Measurements from ENCODE around the gene IRF4. TPM values are rescaled to one million over a fixed set of nuclear protein-coding genes. Genes with fewer than 3 reads are reported as not detected.

Gene IRF4
- total RNA-seq, 1 experiment from 2014 or later, result 0.15 TPM

DNA sequence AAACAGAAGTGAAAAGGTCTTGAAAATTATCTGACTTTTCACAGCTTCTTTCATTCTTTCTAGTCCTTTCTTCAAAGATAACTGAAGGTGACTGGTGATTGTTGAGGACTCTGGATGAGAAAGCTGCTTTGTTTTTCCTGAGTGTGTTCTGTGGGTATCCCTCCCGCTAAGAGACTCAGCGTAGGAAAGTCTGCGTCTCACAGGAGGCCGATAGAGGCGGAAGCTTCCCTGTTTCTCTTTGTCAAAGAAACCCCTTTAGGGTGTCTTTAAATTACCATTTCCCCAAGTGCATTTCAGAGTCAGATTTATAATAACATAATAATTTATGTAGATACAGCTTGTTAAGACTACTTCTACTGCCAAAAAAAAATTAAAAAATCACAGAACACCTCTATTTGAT is 31.2 kb upstream of the IRF4 start:
- Histone ChIP-seq H3K9me3 (ENCODE audit: low read length) (no peaks in the 10 kb centered on the region), H4K20me1 (ENCODE audit: low read length) (no peaks in the 10 kb centered on the region), H3K4me2 (ENCODE audit: low read length) (no peak overlapping the region), H3K4me3 (ENCODE audit: low read length) (no peak overlapping the region), H3K79me2 (ENCODE audit: low read length) (no peaks in the 10 kb centered on the region), H3F3A (ENCODE audit: low read length, unreplicated experiment) (no peaks in the 10 kb centered on the region), H3K9me2 (replicated peaks; ENCODE audit: low read length) (no peaks in the 10 kb centered on the region), H3K9ac (ENCODE audit: low read length) (no peak overlapping the region), H3K36me3 (ENCODE audit: low read depth, low read length) (no peaks in the 10 kb centered on the region), H2AFZ (ENCODE audit: low read length) (no peak overlapping the region), H3K27ac (ENCODE audit: low read length) (no peak overlapping the region), H3K27me3 (ENCODE audit: low read length) (no peaks in the 10 kb centered on the region), H3K4me1 (ENCODE audit: insufficient read depth, low read length) (no peaks in the 10 kb centered on the region)
- intact Hi-C loops (cut with micrococcal nuclease), result no loop called here
- no peak for ATAC-seq
- no TSS peak for BruUV-seq (replicated peaks)
- TF ChIP-seq EZH2 (IDR thresholded peaks at IDR 0.05; ENCODE audit: low read length, unreplicated experiment) (no peak), EZH2phosphoT487 (IDR thresholded peaks at IDR 0.05; ENCODE audit: borderline replicate concordance, low read length) (no peak)
- TF ChIP-seq, protein P1, sequence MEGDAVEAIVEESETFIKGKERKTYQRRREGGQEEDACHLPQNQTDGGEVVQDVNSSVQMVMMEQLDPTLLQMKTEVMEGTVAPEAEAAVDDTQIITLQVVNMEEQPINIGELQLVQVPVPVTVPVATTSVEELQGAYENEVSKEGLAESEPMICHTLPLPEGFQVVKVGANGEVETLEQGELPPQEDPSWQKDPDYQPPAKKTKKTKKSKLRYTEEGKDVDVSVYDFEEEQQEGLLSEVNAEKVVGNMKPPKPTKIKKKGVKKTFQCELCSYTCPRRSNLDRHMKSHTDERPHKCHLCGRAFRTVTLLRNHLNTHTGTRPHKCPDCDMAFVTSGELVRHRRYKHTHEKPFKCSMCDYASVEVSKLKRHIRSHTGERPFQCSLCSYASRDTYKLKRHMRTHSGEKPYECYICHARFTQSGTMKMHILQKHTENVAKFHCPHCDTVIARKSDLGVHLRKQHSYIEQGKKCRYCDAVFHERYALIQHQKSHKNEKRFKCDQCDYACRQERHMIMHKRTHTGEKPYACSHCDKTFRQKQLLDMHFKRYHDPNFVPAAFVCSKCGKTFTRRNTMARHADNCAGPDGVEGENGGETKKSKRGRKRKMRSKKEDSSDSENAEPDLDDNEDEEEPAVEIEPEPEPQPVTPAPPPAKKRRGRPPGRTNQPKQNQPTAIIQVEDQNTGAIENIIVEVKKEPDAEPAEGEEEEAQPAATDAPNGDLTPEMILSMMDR (conservative IDR thresholded peaks at IDR 0.05; ENCODE audit: low read depth, low read length), result no peak
- POLR2A ChIA-PET (ENCODE audit: unreplicated experiment), result no interaction called here
- no peak for DNase-seq
- CTCF ChIA-PET, result no interaction called here

DNA sequence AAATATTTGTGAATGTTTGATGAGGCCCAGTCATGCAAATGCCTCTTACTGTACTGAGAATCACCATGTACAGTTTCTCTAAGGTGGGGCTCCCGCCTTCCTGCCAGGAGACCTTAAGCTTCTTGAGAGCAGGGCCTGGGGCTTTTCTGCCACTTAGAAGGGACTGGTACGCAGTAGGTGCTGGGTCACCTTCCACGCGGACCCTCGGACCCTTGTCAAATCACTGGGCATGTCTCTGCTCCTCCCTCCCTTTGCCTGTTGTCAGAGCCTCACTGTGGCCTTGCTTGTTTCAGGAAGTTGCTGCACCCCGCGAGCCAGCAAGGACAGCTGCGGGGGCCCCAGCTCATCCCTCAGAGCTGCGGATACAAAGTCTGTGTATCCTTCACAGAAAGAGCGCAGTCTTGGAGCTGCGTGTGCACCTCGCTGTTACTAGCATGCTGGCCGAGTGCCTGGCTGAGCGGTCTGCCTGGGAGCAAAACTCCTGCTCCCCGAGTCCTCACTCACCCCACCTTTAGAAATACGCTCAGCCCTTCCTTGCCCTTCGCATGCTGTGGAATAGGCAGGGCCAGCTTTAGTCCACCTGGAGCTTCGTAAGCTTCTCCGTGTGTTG is 30.7 kb upstream of the IRF4 start:
- H3K9me2 ChIP-seq (replicated peaks; ENCODE audit: low read length), result no peaks in the 10 kb centered on the region
- no peak overlapping the region for H3K9ac ChIP-seq (ENCODE audit: low read length)
- no peaks in the 10 kb centered on the region for H3K9me3 ChIP-seq (ENCODE audit: low read length)
- DNase-seq (no peak), ATAC-seq (no peak)
- H3K4me2 ChIP-seq (ENCODE audit: low read length), result no peak overlapping the region
- H3K27me3 ChIP-seq (ENCODE audit: low read length), result peaks cover 4% of the 10 kb centered on the region; the same call in 1 of the 2 replicates
- no peaks in the 10 kb centered on the region for H4K20me1 ChIP-seq (ENCODE audit: low read length)
- H3K4me1 ChIP-seq (ENCODE audit: insufficient read depth, low read length), result no peaks in the 10 kb centered on the region
- no peaks in the 10 kb centered on the region for H3K36me3 ChIP-seq (ENCODE audit: low read depth, low read length)
- BruUV-seq (replicated peaks), result no TSS peak
- no peak overlapping the region for H3K4me3 ChIP-seq (ENCODE audit: low read length)
- H3F3A ChIP-seq (ENCODE audit: low read length, unreplicated experiment), result no peaks in the 10 kb centered on the region
- CTCF ChIA-PET, result no interaction called here
- POLR2A ChIA-PET (ENCODE audit: unreplicated experiment), result no interaction called here
- no peak overlapping the region for H2AFZ ChIP-seq (ENCODE audit: low read length)
- TF ChIP-seq EZH2phosphoT487 (IDR thresholded peaks at IDR 0.05; ENCODE audit: borderline replicate concordance, low read length) (no peak), EZH2 (IDR thresholded peaks at IDR 0.05; ENCODE audit: low read length, unreplicated experiment) (no peak)
- TF ChIP-seq, protein P1 (conservative IDR thresholded peaks at IDR 0.05; ENCODE audit: low read depth, low read length), result no peak
- H3K79me2 ChIP-seq (ENCODE audit: low read length), result no peaks in the 10 kb centered on the region
- intact Hi-C loops (cut with micrococcal nuclease), result no loop called here
- H3K27ac ChIP-seq (ENCODE audit: low read length), result no peak overlapping the region

DNA sequence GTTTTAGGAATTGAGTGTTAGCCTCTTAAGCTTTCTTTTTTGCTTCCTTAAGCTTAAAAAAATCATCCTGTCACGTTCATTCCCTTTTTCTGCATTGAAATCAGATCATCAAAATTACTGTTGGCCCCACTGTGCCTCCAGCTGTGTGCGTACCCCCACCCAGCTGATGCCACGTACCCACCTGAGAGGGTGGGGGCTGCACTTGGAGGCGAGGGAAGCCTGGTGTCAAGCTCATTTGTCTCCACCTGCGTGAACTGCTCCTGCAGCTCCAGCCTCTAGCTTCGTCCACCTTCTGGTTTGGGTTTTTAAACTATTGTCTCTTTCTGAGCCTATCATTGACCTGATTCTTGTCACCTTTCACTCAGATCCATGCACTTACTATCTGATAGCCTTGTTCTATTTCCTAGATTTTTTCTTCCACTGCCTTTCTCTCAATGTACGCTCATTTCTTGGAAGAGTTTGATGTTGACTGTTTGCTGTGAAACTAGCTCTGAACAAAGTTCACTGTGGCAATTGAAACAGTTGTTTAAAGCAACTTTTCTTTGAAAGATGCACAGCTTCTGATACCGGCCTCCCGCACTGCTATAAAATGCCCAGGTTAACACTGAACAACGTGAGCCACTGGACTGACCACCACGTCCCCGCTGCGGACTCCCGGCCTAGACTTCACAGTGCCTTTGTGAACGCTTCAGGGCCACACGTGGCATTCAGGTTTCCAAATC is 30.0 kb upstream of the IRF4 start:
- Histone ChIP-seq H3K27ac (ENCODE audit: low read length) (no peak overlapping the region), H3K79me2 (ENCODE audit: low read length) (no peaks in the 10 kb centered on the region), H3K9ac (ENCODE audit: low read length) (no peak overlapping the region), H3K4me3 (ENCODE audit: low read length) (no peak overlapping the region), H3K36me3 (ENCODE audit: low read depth, low read length) (no peaks in the 10 kb centered on the region), H2AFZ (ENCODE audit: low read length) (no peak overlapping the region), H3F3A (ENCODE audit: low read length, unreplicated experiment) (no peaks in the 10 kb centered on the region), H3K4me1 (ENCODE audit: insufficient read depth, low read length) (no peaks in the 10 kb centered on the region), H3K4me2 (ENCODE audit: low read length) (no peak overlapping the region), H3K9me2 (replicated peaks; ENCODE audit: low read length) (no peaks in the 10 kb centered on the region), H4K20me1 (ENCODE audit: low read length) (no peaks in the 10 kb centered on the region), H3K9me3 (ENCODE audit: low read length) (no peaks in the 10 kb centered on the region), H3K27me3 (ENCODE audit: low read length) (peaks cover 11% of the 10 kb centered on the region; the same call in 1 of the 2 replicates)
- ATAC-seq (no peak), DNase-seq (no peak)
- CTCF ChIA-PET, result no interaction called here
- intact Hi-C loops (cut with micrococcal nuclease), result no loop called here
- TF ChIP-seq EZH2phosphoT487 (IDR thresholded peaks at IDR 0.05; ENCODE audit: borderline replicate concordance, low read length) (no peak), EZH2 (IDR thresholded peaks at IDR 0.05; ENCODE audit: low read length, unreplicated experiment) (no peak)
- TF ChIP-seq, protein P1 (conservative IDR thresholded peaks at IDR 0.05; ENCODE audit: low read depth, low read length), result no peak
- POLR2A ChIA-PET (ENCODE audit: unreplicated experiment), result no interaction called here
- BruUV-seq (replicated peaks), result no TSS peak
